Ascending aorta (tissue), 2 donors: ENCODE results near the gene ROR1. TPM values are rescaled to one million over a fixed set of nuclear protein-coding genes. Genes with fewer than 3 reads are reported as not detected.

Source experiments
- DNase-seq, 2 donors: peaks; one replicate each; pipeline ENCODE4 v3.0.0-alpha.2; 2019; ENCODE audit warnings: low spot score in 2 of 2
- H3K27ac ChIP-seq, 2 donors: fragments of 200-600 bp; sonication (generic); one replicate each; pipeline ENCODE4 v1.5.1; 2016 to 2017; ENCODE audit warnings: mild to moderate bottlenecking in 1 of 2
- H3K27me3 ChIP-seq: fragments of 200-600 bp; sonication (generic); one replicate; pipeline ENCODE4 v1.5.1; 2017
- H3K36me3 ChIP-seq, 2 donors: fragments of 200-600 bp; sonication (generic); one replicate each; pipeline ENCODE4 v1.5.1; 2016
- H3K4me1 ChIP-seq, 2 donors: fragments of 200-600 bp; sonication (generic); one replicate each; pipeline ENCODE4 v1.5.1; 2016 to 2017; ENCODE audit warnings: mild to moderate bottlenecking in 1 of 2
- H3K4me3 ChIP-seq, 2 donors: fragments of 200-600 bp; sonication (generic); one replicate each; pipeline ENCODE4 v1.5.1; 2016 to 2017; ENCODE audit warnings: mild to moderate bottlenecking in 1 of 2
- H3K9me3 ChIP-seq, 2 donors: fragments of 200-600 bp; sonication (generic); one replicate each; pipeline ENCODE4 v1.5.1; 2016
- intact Hi-C: fragments of 100-400 bp; cut with DNase I; formaldehyde crosslinking; loops from one replicate; pipeline ENCODE4 v1.15.1; 2023
- total RNA-seq: library from RNA; depleted of rRNA; stranded (reverse); fragments of >200 nt; gene quantifications from one replicate; pipeline ENCODE4 v1.1.0, GENCODE V29; 2016
- TF ChIP-seq, protein P1 (sequence below), 3 experiments: fragments of 200-600 bp in 2 of 3; fragments of 450-650 bp in 1 of 3; sonication (generic) in 2 of 3; IDR thresholded peaks; one replicate each; pipeline ENCODE4 v1.5.1; 2016 to 2019; ENCODE audit warnings: antibody characterized with exemption in 3 of 3, mild to moderate bottlenecking in 1 of 3, moderate library complexity in 1 of 3

ROR1 gene
- total RNA-seq, 1 donor from 2014 or later: 115 TPM

DNA sequence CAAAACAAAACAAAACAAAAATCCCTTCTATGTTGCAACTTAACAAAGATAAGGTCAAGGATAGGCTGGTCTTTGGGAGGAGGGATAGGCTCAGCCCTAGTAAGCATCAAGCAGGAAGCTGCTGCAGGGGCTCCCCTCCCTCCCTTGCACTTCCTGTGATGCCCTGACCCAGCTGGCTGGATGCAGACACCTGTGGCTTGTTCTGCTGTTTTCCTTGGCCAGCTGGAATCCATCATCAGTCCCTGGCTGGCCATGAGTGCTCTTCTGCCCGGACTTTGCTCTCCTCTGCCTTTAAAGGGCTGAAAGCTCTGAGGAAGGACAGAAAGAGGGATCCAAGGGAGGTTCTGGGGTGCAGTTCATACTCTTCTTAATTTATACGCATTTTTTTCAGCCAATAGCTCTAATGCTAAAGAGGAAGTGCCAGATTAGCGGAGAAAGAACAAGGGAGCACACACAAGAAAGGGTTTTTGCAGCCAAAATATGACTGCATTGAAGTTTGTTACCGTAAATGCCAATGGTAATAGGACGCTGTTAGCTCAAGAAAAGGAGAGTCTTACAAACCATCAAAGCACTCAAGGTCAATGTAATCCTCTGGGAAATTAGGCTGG, 409.7 kb downstream of the ROR1 start:
- DNase-seq: no peak

DNA sequence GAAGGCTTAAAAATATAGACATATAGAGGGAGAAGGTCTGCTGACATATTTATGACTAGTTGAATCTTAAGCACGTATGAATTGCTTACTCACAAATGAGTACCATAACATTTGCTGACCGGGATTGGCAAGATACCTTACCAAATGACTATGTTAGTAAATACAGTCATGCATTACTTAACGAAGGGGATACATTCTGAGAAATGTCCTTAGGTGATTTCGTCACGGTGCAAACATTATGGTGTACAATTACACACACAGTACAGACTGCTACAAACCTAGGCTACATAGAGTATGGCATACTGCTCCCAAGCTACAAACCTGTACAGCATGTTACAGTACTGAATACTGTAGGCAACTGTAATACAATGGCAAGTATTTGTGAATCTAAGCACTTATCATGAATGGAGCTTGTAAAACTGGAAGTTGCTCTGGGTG, 410.2 kb downstream of the ROR1 start:
- no peaks in the 10 kb centered on the region for H3K36me3 ChIP-seq
- H3K27ac ChIP-seq: no peak overlapping the region
- intact Hi-C loops: no loop called here
- H3K4me3 ChIP-seq: no peak overlapping the region
- no peaks in the 10 kb centered on the region for H3K4me1 ChIP-seq
- no peak for DNase-seq
- TF ChIP-seq, protein P1, sequence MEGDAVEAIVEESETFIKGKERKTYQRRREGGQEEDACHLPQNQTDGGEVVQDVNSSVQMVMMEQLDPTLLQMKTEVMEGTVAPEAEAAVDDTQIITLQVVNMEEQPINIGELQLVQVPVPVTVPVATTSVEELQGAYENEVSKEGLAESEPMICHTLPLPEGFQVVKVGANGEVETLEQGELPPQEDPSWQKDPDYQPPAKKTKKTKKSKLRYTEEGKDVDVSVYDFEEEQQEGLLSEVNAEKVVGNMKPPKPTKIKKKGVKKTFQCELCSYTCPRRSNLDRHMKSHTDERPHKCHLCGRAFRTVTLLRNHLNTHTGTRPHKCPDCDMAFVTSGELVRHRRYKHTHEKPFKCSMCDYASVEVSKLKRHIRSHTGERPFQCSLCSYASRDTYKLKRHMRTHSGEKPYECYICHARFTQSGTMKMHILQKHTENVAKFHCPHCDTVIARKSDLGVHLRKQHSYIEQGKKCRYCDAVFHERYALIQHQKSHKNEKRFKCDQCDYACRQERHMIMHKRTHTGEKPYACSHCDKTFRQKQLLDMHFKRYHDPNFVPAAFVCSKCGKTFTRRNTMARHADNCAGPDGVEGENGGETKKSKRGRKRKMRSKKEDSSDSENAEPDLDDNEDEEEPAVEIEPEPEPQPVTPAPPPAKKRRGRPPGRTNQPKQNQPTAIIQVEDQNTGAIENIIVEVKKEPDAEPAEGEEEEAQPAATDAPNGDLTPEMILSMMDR (IDR thresholded peaks at IDR 0.05): no peak
- H3K9me3 ChIP-seq: no peaks in the 10 kb centered on the region
- H3K27me3 ChIP-seq: no peaks in the 10 kb centered on the region

More for the DNA sequence above, 409.7 kb downstream of the ROR1 start:
- intact Hi-C loops: no loop called here
- Histone ChIP-seq H3K27me3 (no peaks in the 10 kb centered on the region), H3K9me3 (no peaks in the 10 kb centered on the region), H3K27ac (peak overlapping the region in 1 of 2 donors; percentile 27), H3K4me3 (no peak overlapping the region), H3K36me3 (peaks cover 1 to 4% of the 10 kb centered on the region in 2 donors), H3K4me1 (no peaks in the 10 kb centered on the region)
- TF ChIP-seq, protein P1 (IDR thresholded peaks at IDR 0.05): no peak

DNA sequence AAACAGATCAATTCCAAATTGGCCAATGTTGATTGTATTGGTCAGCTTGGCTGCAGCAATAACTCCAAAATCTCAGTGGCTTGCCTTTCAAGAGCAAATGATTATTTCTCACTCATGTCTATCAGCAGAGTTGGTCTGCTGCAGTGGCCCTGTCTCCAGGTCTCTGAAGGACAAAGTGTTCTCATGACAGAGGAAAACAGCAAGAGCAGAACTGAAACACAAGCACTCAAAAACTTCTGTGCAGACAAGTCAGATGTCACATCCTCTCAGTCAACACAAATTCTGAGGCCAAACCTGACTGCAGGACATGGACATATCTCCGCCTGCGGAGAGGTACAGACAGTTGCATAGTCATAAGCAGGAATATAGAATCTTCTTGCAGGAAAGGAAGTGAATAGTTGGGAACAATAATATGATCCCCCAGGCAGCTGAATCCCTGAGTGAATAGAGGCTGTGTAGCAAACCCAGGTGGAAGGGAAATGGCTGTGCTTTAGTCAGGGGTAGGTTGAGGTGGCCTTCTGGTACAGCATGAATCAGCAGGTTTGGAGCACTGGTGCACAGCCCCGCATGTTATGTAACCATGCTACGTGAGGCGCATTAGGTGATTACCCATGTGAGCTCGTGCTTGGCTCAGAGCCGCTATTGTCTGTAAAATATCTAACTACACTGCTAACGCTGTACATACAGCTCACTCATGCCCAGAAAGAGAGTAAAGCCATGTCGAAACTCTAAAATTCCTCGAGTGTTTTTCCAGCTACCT, 412.5 kb downstream of the ROR1 start:
- Histone ChIP-seq H3K9me3 (no peaks in the 10 kb centered on the region), H3K4me1 (no peaks in the 10 kb centered on the region), H3K27ac (no peak overlapping the region), H3K4me3 (no peak overlapping the region), H3K27me3 (no peaks in the 10 kb centered on the region), H3K36me3 (no peaks in the 10 kb centered on the region)
- no peak for DNase-seq
- intact Hi-C loops: no loop called here
- TF ChIP-seq, protein P1 (IDR thresholded peaks at IDR 0.05): no peak

DNA sequence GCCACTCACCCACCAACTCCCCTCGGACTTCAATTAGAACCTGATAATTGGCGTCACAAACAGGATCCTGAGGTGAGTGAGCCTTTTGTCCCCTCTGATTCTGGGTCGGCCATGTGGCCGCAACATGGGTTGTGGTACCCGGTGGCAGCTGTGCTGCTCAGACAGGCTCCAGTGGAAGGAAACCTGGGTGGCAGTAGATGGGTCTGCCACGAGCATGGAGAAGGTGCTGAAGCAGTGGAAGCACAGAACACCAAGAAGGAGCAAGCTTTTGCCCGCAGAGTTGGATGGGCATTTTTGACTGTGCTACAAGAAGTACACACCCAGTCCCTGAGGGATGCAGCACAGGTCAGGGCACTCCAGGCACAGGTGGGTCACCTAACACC, 413.1 kb downstream of the ROR1 start:
- Histone ChIP-seq H3K27ac (no peak overlapping the region), H3K27me3 (no peaks in the 10 kb centered on the region), H3K36me3 (no peaks in the 10 kb centered on the region), H3K9me3 (no peaks in the 10 kb centered on the region), H3K4me3 (no peak overlapping the region), H3K4me1 (no peaks in the 10 kb centered on the region)
- intact Hi-C loops: no loop called here
- TF ChIP-seq, protein P1 (IDR thresholded peaks at IDR 0.05): no peak
- DNase-seq: no peak

DNA sequence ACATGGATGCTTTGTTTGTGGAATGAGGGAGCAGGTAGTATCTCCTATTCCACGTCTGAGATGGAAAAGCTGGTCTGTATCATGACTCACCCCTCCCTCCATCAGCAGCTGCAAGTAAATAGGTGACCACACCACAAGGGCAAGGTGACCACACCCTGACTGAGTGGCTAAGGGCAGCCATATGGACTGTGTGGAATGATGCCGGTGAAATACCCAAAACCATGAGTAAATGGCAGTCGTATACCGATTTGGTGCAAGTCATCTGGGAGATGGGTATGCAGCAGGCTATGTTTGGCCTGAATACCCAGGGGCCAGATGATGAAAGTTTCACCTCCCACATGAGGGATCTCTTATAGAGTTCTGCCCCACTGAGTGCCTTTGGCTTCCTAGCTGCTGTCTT, 413.8 kb downstream of the ROR1 start:
- H3K4me1 ChIP-seq: no peaks in the 10 kb centered on the region
- H3K27me3 ChIP-seq: no peaks in the 10 kb centered on the region
- no peaks in the 10 kb centered on the region for H3K36me3 ChIP-seq
- TF ChIP-seq, protein P1 (IDR thresholded peaks at IDR 0.05): no peak
- no peak overlapping the region for H3K27ac ChIP-seq
- no peak overlapping the region for H3K4me3 ChIP-seq
- no peaks in the 10 kb centered on the region for H3K9me3 ChIP-seq
- intact Hi-C loops: no loop called here
- no peak for DNase-seq
